ENCODE measurements around the gene YAP1. TPM values are rescaled to one million over a fixed set of nuclear protein-coding genes. Genes with fewer than 3 reads are reported as not detected.

The YAP1 gene
- total and polyA plus RNA-seq, 2 of the 4 experiments (the other 2 are of a cell fraction) = 121 to 251 TPM

DNA sequence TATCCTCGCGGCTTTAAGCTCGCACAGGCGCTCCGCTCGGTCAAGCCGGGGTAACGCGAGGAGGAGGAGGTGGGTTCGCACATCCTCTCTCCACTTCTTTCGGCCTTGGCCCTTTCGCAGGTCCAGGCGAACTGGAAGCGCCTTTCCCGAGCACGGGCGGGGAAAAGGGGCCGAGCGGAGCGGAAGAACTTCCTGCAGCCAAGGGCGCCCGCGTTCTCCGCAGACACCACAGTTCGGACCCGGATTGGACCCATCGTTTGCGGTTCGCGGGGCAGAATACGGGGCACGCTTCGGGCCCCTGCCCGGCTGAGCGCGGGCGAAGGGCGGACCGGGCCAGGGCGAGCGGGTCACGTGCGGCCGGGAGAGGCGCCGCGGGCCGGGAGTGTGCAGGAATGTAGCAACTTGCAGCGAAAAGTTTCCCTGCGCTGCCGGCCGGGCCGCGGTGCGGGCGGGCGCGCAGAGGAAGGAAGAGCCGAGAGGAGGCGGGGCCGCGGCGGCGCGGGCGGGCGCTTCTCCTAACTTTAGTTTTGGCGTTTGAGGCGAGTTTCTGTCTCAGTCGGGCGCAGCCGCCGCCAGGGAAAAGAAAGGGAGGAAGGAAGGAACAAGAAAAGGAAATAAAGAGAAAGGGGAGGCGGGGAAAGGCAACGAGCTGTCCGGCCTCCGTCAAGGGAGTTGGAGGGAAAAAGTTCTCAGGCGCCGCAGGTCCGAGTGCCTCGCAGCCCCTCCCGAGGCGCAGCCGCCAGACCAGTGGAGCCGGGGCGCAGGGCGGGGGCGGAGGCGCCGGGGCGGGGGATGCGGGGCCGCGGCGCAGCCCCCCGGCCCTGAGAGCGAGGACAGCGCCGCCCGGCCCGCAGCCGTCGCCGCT is at the start of gene YAP1 (continued):
- TF ChIP-seq MXI1 (IDR thresholded peaks at IDR 0.05; ENCODE audit: borderline replicate concordance, low read depth, low read length) = peak; percentile 52; the same call in 1 of the 2 replicates
- TF ChIP-seq RCOR1 (IDR thresholded peaks at IDR 0.05; ENCODE audit: insufficient replicate concordance, low read length) = no peak
- TF ChIP-seq NFE2L2 (IDR thresholded peaks at IDR 0.05; ENCODE audit: low read depth, low read length) = no peak
- TF ChIP-seq RAD21 (IDR thresholded peaks at IDR 0.05; ENCODE audit: low read length) = no peak
- TF ChIP-seq MAZ (IDR thresholded peaks at IDR 0.05; ENCODE audit: borderline replicate concordance, low read depth, low read length) = peak; percentile 60; the same call in 1 of the 2 replicates
- no peak for TF ChIP-seq FOS (IDR thresholded peaks at IDR 0.05; ENCODE audit: low read depth, low read length)
